ENCODE data around the gene FGG.

FGG gene

GRCh38 chr4:154615211-154615610 lies 2.8 kb upstream of the FGG start:
- no peak overlapping the region for H3K27ac ChIP-seq (ENCODE audit: low read depth, low read length)
- H3K4me1 ChIP-seq (ENCODE audit: control insufficient read depth in 5 of 5, insufficient read depth in 5 of 5, low read length in 5 of 5), result no peaks in the 10 kb centered on the region
- no peaks in the 10 kb centered on the region for H3K9me3 ChIP-seq (ENCODE audit: control insufficient read depth in 5 of 5, low read length in 5 of 5)
- H3K27me3 ChIP-seq (ENCODE audit: control insufficient read depth in 5 of 5, insufficient read depth in 4 of 5, low read length in 5 of 5), result no peaks in the 10 kb centered on the region
- H3K36me3 ChIP-seq (ENCODE audit: control insufficient read depth in 5 of 5, insufficient read depth in 5 of 5, low read length in 5 of 5), result no peaks in the 10 kb centered on the region
- no peak overlapping the region for H3K9ac ChIP-seq (ENCODE audit: low read length in 5 of 5)
- H3K4me3 ChIP-seq (ENCODE audit: low read depth in 1 of 5, low read length in 5 of 5), result no peak overlapping the region

- H3K27ac ChIP-seq (ENCODE audit: low read depth, low read length), result no peak overlapping the region
- H3K9ac ChIP-seq (ENCODE audit: low read length in 5 of 5), result no peak overlapping the region
- H3K4me3 ChIP-seq (ENCODE audit: low read depth in 1 of 5, low read length in 5 of 5), result no peak overlapping the region
- H3K4me1 ChIP-seq (ENCODE audit: control insufficient read depth in 5 of 5, insufficient read depth in 5 of 5, low read length in 5 of 5), result no peaks in the 10 kb centered on the region
- no peaks in the 10 kb centered on the region for H3K36me3 ChIP-seq (ENCODE audit: control insufficient read depth in 5 of 5, insufficient read depth in 5 of 5, low read length in 5 of 5)
- H3K27me3 ChIP-seq (ENCODE audit: control insufficient read depth in 5 of 5, insufficient read depth in 4 of 5, low read length in 5 of 5), result peaks cover 0 to under 1% (median 0%) of the 10 kb centered on the region in 5 donors
- H3K9me3 ChIP-seq (ENCODE audit: control insufficient read depth in 5 of 5, low read length in 5 of 5), result no peaks in the 10 kb centered on the region
These were observed 1.9 kb upstream of the FGG start for GRCh38 chr4:154614306-154614705.

GRCh38 chr4:154611833-154612232 lies 623 bp downstream of the FGG start:
- Histone ChIP-seq H3K9me3 (ENCODE audit: control insufficient read depth in 5 of 5, low read length in 5 of 5) (no peaks in the 10 kb centered on the region), H3K27me3 (ENCODE audit: control insufficient read depth in 5 of 5, insufficient read depth in 4 of 5, low read length in 5 of 5) (peaks cover 0 to 2% (median 0%) of the 10 kb centered on the region in 5 donors), H3K36me3 (ENCODE audit: control insufficient read depth in 5 of 5, insufficient read depth in 5 of 5, low read length in 5 of 5) (no peaks in the 10 kb centered on the region), H3K27ac (ENCODE audit: low read depth, low read length) (no peak overlapping the region), H3K4me3 (ENCODE audit: low read depth in 1 of 5, low read length in 5 of 5) (no peak overlapping the region), H3K4me1 (ENCODE audit: control insufficient read depth in 5 of 5, insufficient read depth in 5 of 5, low read length in 5 of 5) (no peaks in the 10 kb centered on the region), H3K9ac (ENCODE audit: low read length in 5 of 5) (no peak overlapping the region)

- Histone ChIP-seq H3K9me3 (ENCODE audit: control insufficient read depth in 5 of 5, low read length in 5 of 5) (no peaks in the 10 kb centered on the region), H3K36me3 (ENCODE audit: control insufficient read depth in 5 of 5, insufficient read depth in 5 of 5, low read length in 5 of 5) (no peaks in the 10 kb centered on the region), H3K4me3 (ENCODE audit: low read depth in 1 of 5, low read length in 5 of 5) (no peak overlapping the region), H3K27ac (ENCODE audit: low read depth, low read length) (no peak overlapping the region), H3K4me1 (ENCODE audit: control insufficient read depth in 5 of 5, insufficient read depth in 5 of 5, low read length in 5 of 5) (no peaks in the 10 kb centered on the region), H3K9ac (ENCODE audit: low read length in 5 of 5) (no peak overlapping the region), H3K27me3 (ENCODE audit: control insufficient read depth in 5 of 5, insufficient read depth in 4 of 5, low read length in 5 of 5) (peaks cover 0 to 2% (median 0%) of the 10 kb centered on the region in 5 donors)
These were observed 1.9 kb downstream of the FGG start for GRCh38 chr4:154610582-154610981.

GRCh38 chr4:154609532-154609931 lies 2.9 kb downstream of the FGG start:
- H3K27ac ChIP-seq (ENCODE audit: low read depth, low read length), result no peak overlapping the region
- no peak overlapping the region for H3K4me3 ChIP-seq (ENCODE audit: low read depth in 1 of 5, low read length in 5 of 5)
- no peaks in the 10 kb centered on the region for H3K4me1 ChIP-seq (ENCODE audit: control insufficient read depth in 5 of 5, insufficient read depth in 5 of 5, low read length in 5 of 5)
- peaks cover 0 to 2% (median 0%) of the 10 kb centered on the region in 5 donors for H3K27me3 ChIP-seq (ENCODE audit: control insufficient read depth in 5 of 5, insufficient read depth in 4 of 5, low read length in 5 of 5)
- H3K9me3 ChIP-seq (ENCODE audit: control insufficient read depth in 5 of 5, low read length in 5 of 5), result no peaks in the 10 kb centered on the region
- H3K9ac ChIP-seq (ENCODE audit: low read length in 5 of 5), result no peak overlapping the region
- no peaks in the 10 kb centered on the region for H3K36me3 ChIP-seq (ENCODE audit: control insufficient read depth in 5 of 5, insufficient read depth in 5 of 5, low read length in 5 of 5)

- Histone ChIP-seq H3K4me1 (ENCODE audit: control insufficient read depth in 5 of 5, insufficient read depth in 5 of 5, low read length in 5 of 5) (no peaks in the 10 kb centered on the region), H3K27me3 (ENCODE audit: control insufficient read depth in 5 of 5, insufficient read depth in 4 of 5, low read length in 5 of 5) (peaks cover 0 to 2% (median 0%) of the 10 kb centered on the region in 5 donors), H3K27ac (ENCODE audit: low read depth, low read length) (no peak overlapping the region), H3K9ac (ENCODE audit: low read length in 5 of 5) (no peak overlapping the region), H3K9me3 (ENCODE audit: control insufficient read depth in 5 of 5, low read length in 5 of 5) (no peaks in the 10 kb centered on the region), H3K4me3 (ENCODE audit: low read depth in 1 of 5, low read length in 5 of 5) (no peak overlapping the region), H3K36me3 (ENCODE audit: control insufficient read depth in 5 of 5, insufficient read depth in 5 of 5, low read length in 5 of 5) (no peaks in the 10 kb centered on the region)
These were observed 3.8 kb downstream of the FGG start for GRCh38 chr4:154608361-154609252.

GRCh38 chr4:154606728-154607723 lies 5.4 kb downstream of the FGG start:
- H3K36me3 ChIP-seq (ENCODE audit: control insufficient read depth in 5 of 5, insufficient read depth in 5 of 5, low read length in 5 of 5), result no peaks in the 10 kb centered on the region
- no peak overlapping the region for H3K27ac ChIP-seq (ENCODE audit: low read depth, low read length)
- no peaks in the 10 kb centered on the region for H3K4me1 ChIP-seq (ENCODE audit: control insufficient read depth in 5 of 5, insufficient read depth in 5 of 5, low read length in 5 of 5)
- H3K4me3 ChIP-seq (ENCODE audit: low read depth in 1 of 5, low read length in 5 of 5), result no peak overlapping the region
- no peaks in the 10 kb centered on the region for H3K9me3 ChIP-seq (ENCODE audit: control insufficient read depth in 5 of 5, low read length in 5 of 5)
- H3K9ac ChIP-seq (ENCODE audit: low read length in 5 of 5), result no peak overlapping the region
- H3K27me3 ChIP-seq (ENCODE audit: control insufficient read depth in 5 of 5, insufficient read depth in 4 of 5, low read length in 5 of 5), result peaks cover 0 to 2% (median 0%) of the 10 kb centered on the region in 5 donors

GRCh38 chr4:154604696-154605200 lies 7.7 kb downstream of the FGG start:
- no peaks in the 10 kb centered on the region for H3K9me3 ChIP-seq (ENCODE audit: control insufficient read depth in 5 of 5, low read length in 5 of 5)
- H3K4me1 ChIP-seq (ENCODE audit: control insufficient read depth in 5 of 5, insufficient read depth in 5 of 5, low read length in 5 of 5), result no peaks in the 10 kb centered on the region
- H3K27ac ChIP-seq (ENCODE audit: low read depth, low read length), result no peak overlapping the region
- peaks cover 0 to 2% (median 0%) of the 10 kb centered on the region in 5 donors for H3K27me3 ChIP-seq (ENCODE audit: control insufficient read depth in 5 of 5, insufficient read depth in 4 of 5, low read length in 5 of 5)
- no peak overlapping the region for H3K4me3 ChIP-seq (ENCODE audit: low read depth in 1 of 5, low read length in 5 of 5)
- H3K36me3 ChIP-seq (ENCODE audit: control insufficient read depth in 5 of 5, insufficient read depth in 5 of 5, low read length in 5 of 5), result no peaks in the 10 kb centered on the region
- H3K9ac ChIP-seq (ENCODE audit: low read length in 5 of 5), result no peak overlapping the region

- Histone ChIP-seq H3K27ac (ENCODE audit: low read depth, low read length) (no peak overlapping the region), H3K36me3 (ENCODE audit: control insufficient read depth in 5 of 5, insufficient read depth in 5 of 5, low read length in 5 of 5) (no peaks in the 10 kb centered on the region), H3K4me3 (ENCODE audit: low read depth in 1 of 5, low read length in 5 of 5) (no peak overlapping the region), H3K9me3 (ENCODE audit: control insufficient read depth in 5 of 5, low read length in 5 of 5) (no peaks in the 10 kb centered on the region), H3K27me3 (ENCODE audit: control insufficient read depth in 5 of 5, insufficient read depth in 4 of 5, low read length in 5 of 5) (no peaks in the 10 kb centered on the region), H3K4me1 (ENCODE audit: control insufficient read depth in 5 of 5, insufficient read depth in 5 of 5, low read length in 5 of 5) (no peaks in the 10 kb centered on the region), H3K9ac (ENCODE audit: low read length in 5 of 5) (no peak overlapping the region)
These were observed 9.2 kb downstream of the FGG start for GRCh38 chr4:154603033-154603943.
